Fibroblast of the aortic adventitia (primary cell): Measurements from ENCODE around the gene SCYL1. TPM values are rescaled to one million over a fixed set of nuclear protein-coding genes. Genes with fewer than 3 reads are reported as not detected.

ENCODE experiments used
- DNase-seq: peaks from one replicate; pipeline ENCODE4 v3.0.0-alpha.2; 2010; ENCODE audit warnings: low read depth
- H3K4me3 ChIP-seq: 2 replicates; pipeline ENCODE4 v1.5.1; 2011; ENCODE audit warnings: low read depth, mild to moderate bottlenecking, control low read depth, low read length, moderate library complexity
- CTCF ChIP-seq: IDR thresholded peaks from 2 replicates; pipeline ENCODE4 v1.5.1; 2011; ENCODE audit warnings: mild to moderate bottlenecking, low read length, control low read depth, inconsistent platforms; ENCODE audit not compliant: insufficient read depth
- total RNA-seq: library from RNA; depleted of rRNA; stranded (reverse); fragments of >200 nt; gene quantifications from 2 replicates; pipeline ENCODE4 v1.2.3, GENCODE V29; 2012; ENCODE audit warnings: low replicate concordance

The SCYL1 gene
- total RNA-seq, 1 donor, result 76.8 TPM

GRCh38 chr11:65535102-65535501 lies 10.2 kb downstream of the SCYL1 start:
- TF ChIP-seq CTCF, result no peak
- DNase-seq, result no peak
- H3K4me3 ChIP-seq, result no peak overlapping the region

- no peak overlapping the region for H3K4me3 ChIP-seq
- DNase-seq, result no peak
- no peak for TF ChIP-seq CTCF
These were observed 11.8 kb downstream of the SCYL1 start for GRCh38 chr11:65536412-65537295.

GRCh38 chr11:65537296-65537597 lies 12.4 kb downstream of the SCYL1 start:
- no peak for DNase-seq
- H3K4me3 ChIP-seq, result no peak overlapping the region
- TF ChIP-seq CTCF, result no peak

GRCh38 chr11:65537620-65538231 lies 12.8 kb downstream of the SCYL1 start:
- no peak for TF ChIP-seq CTCF
- no peak overlapping the region for H3K4me3 ChIP-seq
- no peak for DNase-seq

GRCh38 chr11:65538232-65538914 lies 13.5 kb downstream of the SCYL1 start:
- TF ChIP-seq CTCF, result no peak
- no peak for DNase-seq
- H3K4me3 ChIP-seq, result no peak overlapping the region

GRCh38 chr11:65538915-65539743 lies 14.2 kb downstream of the SCYL1 start:
- no peak for DNase-seq
- no peak for TF ChIP-seq CTCF
- no peak overlapping the region for H3K4me3 ChIP-seq
